ENCODE data around the gene KRT6B.

KRT6B gene

GRCh38 chr12:52423661-52424500 is 28.1 kb downstream of the KRT6B start:
- H3K4me3 ChIP-seq (ENCODE audit: low read depth, low read length) = no peak overlapping the region
- TF ChIP-seq MAX (IDR thresholded peaks at IDR 0.05; ENCODE audit: low read depth, low read length) (no peak), MYC (IDR thresholded peaks at IDR 0.05; ENCODE audit: low read depth, low read length) (no peak), POLR2A (IDR thresholded peaks at IDR 0.05; ENCODE audit: extremely low read depth, insufficient read length) (no peak), CTCF (IDR thresholded peaks at IDR 0.05; ENCODE audit: low read depth, low read length) (no peak)
- no peak for DNase-seq (ENCODE audit: low read depth)

- H3K4me3 ChIP-seq (ENCODE audit: low read depth, low read length) = no peak overlapping the region
- no peak for DNase-seq (ENCODE audit: low read depth)
- TF ChIP-seq POLR2A (IDR thresholded peaks at IDR 0.05; ENCODE audit: extremely low read depth, insufficient read length) (no peak), MYC (IDR thresholded peaks at IDR 0.05; ENCODE audit: low read depth, low read length) (no peak), MAX (IDR thresholded peaks at IDR 0.05; ENCODE audit: low read depth, low read length) (no peak), CTCF (IDR thresholded peaks at IDR 0.05; ENCODE audit: low read depth, low read length) (no peak)
These were observed 28.9 kb downstream of the KRT6B start for GRCh38 chr12:52423035-52423434.

- no peak for DNase-seq (ENCODE audit: low read depth)
- no peak for TF ChIP-seq MYC (IDR thresholded peaks at IDR 0.05; ENCODE audit: low read depth, low read length)
- H3K4me3 ChIP-seq (ENCODE audit: low read depth, low read length) = no peak overlapping the region
These were observed 32.3 kb downstream of the KRT6B start for GRCh38 chr12:52419656-52420055.

GRCh38 chr12:52418576-52419110 is 33.3 kb downstream of the KRT6B start:
- DNase-seq (ENCODE audit: low read depth) = no peak
- no peak for TF ChIP-seq MAX (IDR thresholded peaks at IDR 0.05; ENCODE audit: low read depth, low read length)
- TF ChIP-seq MYC (IDR thresholded peaks at IDR 0.05; ENCODE audit: low read depth, low read length) = no peak
- TF ChIP-seq POLR2A (IDR thresholded peaks at IDR 0.05; ENCODE audit: extremely low read depth, insufficient read length) = no peak
- no peak for TF ChIP-seq CTCF (IDR thresholded peaks at IDR 0.05; ENCODE audit: low read depth, low read length)
- H3K4me3 ChIP-seq (ENCODE audit: low read depth, low read length) = no peak overlapping the region

GRCh38 chr12:52417740-52418139 is 34.2 kb downstream of the KRT6B start:
- H3K4me3 ChIP-seq (ENCODE audit: low read depth, low read length) = no peak overlapping the region
- TF ChIP-seq MAX (IDR thresholded peaks at IDR 0.05; ENCODE audit: low read depth, low read length) (no peak), POLR2A (IDR thresholded peaks at IDR 0.05; ENCODE audit: extremely low read depth, insufficient read length) (no peak), MYC (IDR thresholded peaks at IDR 0.05; ENCODE audit: low read depth, low read length) (no peak), CTCF (IDR thresholded peaks at IDR 0.05; ENCODE audit: low read depth, low read length) (no peak)
- no peak for DNase-seq (ENCODE audit: low read depth)

GRCh38 chr12:52416795-52417194 is 35.2 kb downstream of the KRT6B start:
- no peak overlapping the region for H3K4me3 ChIP-seq (ENCODE audit: low read depth, low read length)
- TF ChIP-seq POLR2A (IDR thresholded peaks at IDR 0.05; ENCODE audit: extremely low read depth, insufficient read length) = no peak
- no peak for TF ChIP-seq MAX (IDR thresholded peaks at IDR 0.05; ENCODE audit: low read depth, low read length)
- TF ChIP-seq CTCF (IDR thresholded peaks at IDR 0.05; ENCODE audit: low read depth, low read length) = no peak
- TF ChIP-seq MYC (IDR thresholded peaks at IDR 0.05; ENCODE audit: low read depth, low read length) = no peak
- DNase-seq (ENCODE audit: low read depth) = no peak
